KMS-11 (cell line): ENCODE measurements around the gene ZNF425.

Source experiments
- H2AFZ ChIP-seq: fragments of 200-600 bp; sonication (generic); 2 replicates; pipeline ENCODE4 v1.6.1; 2016; ENCODE audit warnings: antibody characterized with exemption, mixed run types, low read depth
- H3K27ac ChIP-seq: fragments of 200-600 bp; sonication (generic); 2 replicates; pipeline ENCODE4 v1.6.1; 2016; ENCODE audit warnings: mild to moderate bottlenecking, mixed run types
- H3K27me3 ChIP-seq: fragments of 200-600 bp; sonication (generic); 2 replicates; pipeline ENCODE4 v1.6.1; 2017; ENCODE audit warnings: mild to moderate bottlenecking, low read depth, mixed run types, moderate library complexity; ENCODE audit not compliant: insufficient read depth
- H3K36me3 ChIP-seq: fragments of 200-600 bp; sonication (generic); 2 replicates; pipeline ENCODE4 v1.6.1; 2017; ENCODE audit warnings: mild to moderate bottlenecking, mixed run types; ENCODE audit not compliant: insufficient read depth
- H3K4me1 ChIP-seq: fragments of 200-600 bp; sonication (generic); 2 replicates; pipeline ENCODE4 v1.6.1; 2016; ENCODE audit warnings: mild to moderate bottlenecking, low read depth, mixed run types; ENCODE audit not compliant: poor library complexity, severe bottlenecking
- H3K4me2 ChIP-seq: fragments of 200-600 bp; sonication (generic); 2 replicates; pipeline ENCODE4 v1.7.0; 2016; ENCODE audit warnings: mild to moderate bottlenecking, mixed run types
- H3K4me3 ChIP-seq: fragments of 200-600 bp; sonication (generic); IDR thresholded peaks from 2 replicates; pipeline ENCODE4 v1.6.1; 2017; ENCODE audit warnings: low read depth, low read length, mixed read lengths; ENCODE audit not compliant: insufficient read depth
- H3K79me2 ChIP-seq: fragments of 200-600 bp; sonication (generic); 2 replicates; pipeline ENCODE4 v1.6.1; 2016; ENCODE audit warnings: low read depth, mixed run types; ENCODE audit not compliant: insufficient read depth
- H3K9ac ChIP-seq: fragments of 200-600 bp; sonication (generic); 2 replicates; pipeline ENCODE4 v1.6.1; 2016; ENCODE audit warnings: mild to moderate bottlenecking, mixed run types
- H4K20me1 ChIP-seq: fragments of 200-600 bp; sonication (generic); 2 replicates; pipeline ENCODE4 v1.6.1; 2016; ENCODE audit warnings: mild to moderate bottlenecking, mixed run types; ENCODE audit not compliant: insufficient read depth
- TF ChIP-seq, protein P1 (sequence below): fragments of 200-600 bp; sonication (generic); conservative IDR thresholded peaks from 2 replicates; pipeline ENCODE4 v1.6.1; 2017; ENCODE audit warnings: low read depth, mild to moderate bottlenecking, antibody characterized with exemption, low read length, moderate library complexity, mixed read lengths

ZNF425 gene

DNA sequence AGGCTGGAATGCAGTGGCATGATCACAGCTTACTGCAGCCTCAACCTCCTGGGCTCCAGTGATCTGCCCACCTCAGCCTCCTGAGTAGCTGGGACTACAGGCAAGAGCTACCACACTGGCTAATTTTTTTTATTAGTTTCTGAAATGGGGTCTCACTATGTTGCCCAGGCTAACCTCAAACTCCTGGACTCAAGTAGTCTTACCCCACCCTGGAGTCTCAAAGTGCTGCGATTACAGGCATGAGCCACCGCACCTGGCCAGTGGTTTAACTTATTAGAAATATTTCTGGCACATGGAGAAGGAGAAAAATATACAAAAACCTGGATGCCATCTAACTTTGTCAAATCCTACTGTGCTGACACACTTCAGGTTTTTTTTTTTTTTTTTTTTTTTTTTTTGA, 50.8 kb downstream of the ZNF425 start:
- H2AFZ ChIP-seq: no peak overlapping the region
- no peak overlapping the region for H3K9ac ChIP-seq
- peaks cover 3% of the 10 kb centered on the region; the same call in 1 of the 2 replicates for H3K36me3 ChIP-seq
- no peak overlapping the region for H3K4me3 ChIP-seq
- no peak overlapping the region for H3K4me2 ChIP-seq
- H3K79me2 ChIP-seq: no peaks in the 10 kb centered on the region
- TF ChIP-seq, protein P1, sequence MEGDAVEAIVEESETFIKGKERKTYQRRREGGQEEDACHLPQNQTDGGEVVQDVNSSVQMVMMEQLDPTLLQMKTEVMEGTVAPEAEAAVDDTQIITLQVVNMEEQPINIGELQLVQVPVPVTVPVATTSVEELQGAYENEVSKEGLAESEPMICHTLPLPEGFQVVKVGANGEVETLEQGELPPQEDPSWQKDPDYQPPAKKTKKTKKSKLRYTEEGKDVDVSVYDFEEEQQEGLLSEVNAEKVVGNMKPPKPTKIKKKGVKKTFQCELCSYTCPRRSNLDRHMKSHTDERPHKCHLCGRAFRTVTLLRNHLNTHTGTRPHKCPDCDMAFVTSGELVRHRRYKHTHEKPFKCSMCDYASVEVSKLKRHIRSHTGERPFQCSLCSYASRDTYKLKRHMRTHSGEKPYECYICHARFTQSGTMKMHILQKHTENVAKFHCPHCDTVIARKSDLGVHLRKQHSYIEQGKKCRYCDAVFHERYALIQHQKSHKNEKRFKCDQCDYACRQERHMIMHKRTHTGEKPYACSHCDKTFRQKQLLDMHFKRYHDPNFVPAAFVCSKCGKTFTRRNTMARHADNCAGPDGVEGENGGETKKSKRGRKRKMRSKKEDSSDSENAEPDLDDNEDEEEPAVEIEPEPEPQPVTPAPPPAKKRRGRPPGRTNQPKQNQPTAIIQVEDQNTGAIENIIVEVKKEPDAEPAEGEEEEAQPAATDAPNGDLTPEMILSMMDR: no peak
- no peaks in the 10 kb centered on the region for H3K27me3 ChIP-seq
- H3K4me1 ChIP-seq: no peaks in the 10 kb centered on the region
- no peak overlapping the region for H3K27ac ChIP-seq
- H4K20me1 ChIP-seq: no peaks in the 10 kb centered on the region

DNA sequence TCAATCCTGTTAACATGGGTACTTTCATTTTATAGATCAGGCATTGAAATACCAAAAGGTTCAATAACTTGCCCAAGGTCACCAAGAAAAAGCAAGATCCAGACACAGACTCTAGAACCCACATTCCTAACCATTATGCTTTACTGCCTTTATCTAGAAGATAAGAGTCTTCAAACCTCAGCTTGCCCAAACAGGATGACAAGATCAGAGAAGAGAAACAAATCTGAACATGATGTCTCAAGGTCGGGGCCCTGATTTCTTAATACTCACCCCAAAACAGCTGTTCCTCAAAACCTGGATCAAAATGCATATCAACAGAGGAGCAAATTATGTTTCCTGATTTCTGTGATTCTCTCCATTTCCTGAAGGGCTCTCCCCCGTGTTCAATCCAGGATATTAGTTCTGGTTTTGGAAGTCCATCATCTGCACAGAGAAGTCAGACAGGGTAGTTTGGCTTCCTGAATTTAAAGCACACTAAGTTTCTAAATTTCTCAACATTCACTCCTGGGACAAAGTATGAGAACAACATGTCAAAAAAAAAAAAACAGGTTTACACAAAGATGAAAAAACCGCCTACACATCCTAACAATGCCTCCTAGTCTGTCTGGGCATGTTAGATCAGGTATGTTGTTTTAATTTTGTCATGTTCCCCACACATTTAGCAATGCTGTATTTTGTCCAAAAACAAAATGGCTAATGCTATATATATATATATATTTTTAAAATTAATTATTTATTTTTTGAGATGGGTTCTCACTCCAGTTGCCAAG, 51.8 kb downstream of the ZNF425 start:
- no peak overlapping the region for H3K4me2 ChIP-seq
- H3K36me3 ChIP-seq: peaks cover 3% of the 10 kb centered on the region; the same call in 1 of the 2 replicates
- H3K27me3 ChIP-seq: no peaks in the 10 kb centered on the region
- H2AFZ ChIP-seq: no peak overlapping the region
- no peaks in the 10 kb centered on the region for H4K20me1 ChIP-seq
- H3K27ac ChIP-seq: no peak overlapping the region
- H3K79me2 ChIP-seq: no peaks in the 10 kb centered on the region
- TF ChIP-seq, protein P1: no peak
- no peaks in the 10 kb centered on the region for H3K4me1 ChIP-seq
- no peak overlapping the region for H3K4me3 ChIP-seq
- no peak overlapping the region for H3K9ac ChIP-seq

DNA sequence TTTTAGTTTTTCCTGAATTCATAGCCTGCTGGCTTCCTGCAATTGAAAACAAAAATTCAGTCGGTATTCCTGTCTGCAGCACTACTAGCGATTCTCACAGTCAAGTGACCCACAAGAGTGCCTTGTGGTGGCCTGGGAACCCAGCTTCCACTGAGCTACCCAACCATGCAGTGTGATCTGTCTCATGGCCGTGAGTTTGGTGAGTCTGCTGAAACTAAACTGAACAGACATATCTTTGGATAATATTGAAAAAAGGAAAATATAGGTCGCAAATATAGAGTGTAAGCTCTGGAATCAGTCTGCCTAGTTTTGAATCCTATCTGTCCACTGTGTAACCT, 53.7 kb downstream of the ZNF425 start:
- TF ChIP-seq, protein P1: no peak
- no peak overlapping the region for H3K9ac ChIP-seq
- no peak overlapping the region for H3K4me2 ChIP-seq
- no peak overlapping the region for H2AFZ ChIP-seq
- H3K27me3 ChIP-seq: no peaks in the 10 kb centered on the region
- H3K4me3 ChIP-seq: no peak overlapping the region
- no peaks in the 10 kb centered on the region for H3K4me1 ChIP-seq
- H3K36me3 ChIP-seq: peaks cover 3% of the 10 kb centered on the region; the same call in 1 of the 2 replicates
- H3K27ac ChIP-seq: no peak overlapping the region
- H4K20me1 ChIP-seq: no peaks in the 10 kb centered on the region
- H3K79me2 ChIP-seq: no peaks in the 10 kb centered on the region

DNA sequence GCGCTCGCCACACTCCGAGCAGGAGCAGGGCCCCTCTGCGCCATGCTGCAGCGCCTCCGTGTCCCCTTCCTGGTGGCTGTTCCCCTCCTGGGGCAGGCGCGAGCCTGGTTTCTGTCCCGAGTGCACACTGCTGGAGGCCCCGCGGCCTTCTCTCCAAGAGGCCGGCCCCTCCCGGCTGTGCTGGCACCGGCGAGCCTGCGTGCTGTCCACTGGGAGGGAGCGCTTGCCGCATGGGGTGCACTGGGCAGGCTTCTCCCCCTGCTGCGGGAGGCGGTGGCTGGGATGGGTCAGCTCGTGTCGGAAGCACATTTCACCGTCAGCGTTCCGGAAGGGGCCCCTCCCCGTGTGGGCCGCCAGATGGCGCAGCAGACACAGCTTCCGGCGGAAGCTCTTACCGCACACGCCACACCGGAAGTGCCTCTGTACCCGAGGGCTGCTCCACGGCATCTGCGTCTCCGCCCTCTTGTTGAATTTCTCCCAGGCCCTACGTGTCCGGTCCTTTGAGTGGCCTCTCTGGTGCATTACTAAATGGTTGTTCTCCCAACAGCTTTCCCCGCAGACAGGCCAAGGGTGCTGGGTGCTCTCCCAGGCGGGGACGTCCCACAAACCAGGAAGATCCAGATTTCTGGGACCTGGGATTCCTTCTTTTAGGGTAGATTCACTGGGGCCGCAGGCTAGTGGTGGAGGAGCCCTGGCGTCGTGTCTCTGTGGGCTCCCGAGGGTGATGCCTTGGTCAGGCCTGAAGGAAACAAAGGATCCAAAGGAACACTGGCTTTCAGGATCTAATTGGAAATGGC, 54.3 kb downstream of the ZNF425 start:
- peaks cover 3% of the 10 kb centered on the region; the same call in 1 of the 2 replicates for H3K36me3 ChIP-seq
- H3K4me1 ChIP-seq: no peaks in the 10 kb centered on the region
- no peaks in the 10 kb centered on the region for H3K27me3 ChIP-seq
- H3K4me3 ChIP-seq: no peak overlapping the region
- no peaks in the 10 kb centered on the region for H4K20me1 ChIP-seq
- no peak overlapping the region for H3K9ac ChIP-seq
- no peak overlapping the region for H3K27ac ChIP-seq
- no peaks in the 10 kb centered on the region for H3K79me2 ChIP-seq
- TF ChIP-seq, protein P1: no peak
- H2AFZ ChIP-seq: no peak overlapping the region
- H3K4me2 ChIP-seq: no peak overlapping the region
